ENCODE measurements around the gene TMEM170A. TPM values are rescaled to one million over a fixed set of nuclear protein-coding genes. Genes with fewer than 3 reads are reported as not detected.

The TMEM170A gene
- total RNA-seq, 1 donor from 2014 or later = 44.1 TPM

DNA sequence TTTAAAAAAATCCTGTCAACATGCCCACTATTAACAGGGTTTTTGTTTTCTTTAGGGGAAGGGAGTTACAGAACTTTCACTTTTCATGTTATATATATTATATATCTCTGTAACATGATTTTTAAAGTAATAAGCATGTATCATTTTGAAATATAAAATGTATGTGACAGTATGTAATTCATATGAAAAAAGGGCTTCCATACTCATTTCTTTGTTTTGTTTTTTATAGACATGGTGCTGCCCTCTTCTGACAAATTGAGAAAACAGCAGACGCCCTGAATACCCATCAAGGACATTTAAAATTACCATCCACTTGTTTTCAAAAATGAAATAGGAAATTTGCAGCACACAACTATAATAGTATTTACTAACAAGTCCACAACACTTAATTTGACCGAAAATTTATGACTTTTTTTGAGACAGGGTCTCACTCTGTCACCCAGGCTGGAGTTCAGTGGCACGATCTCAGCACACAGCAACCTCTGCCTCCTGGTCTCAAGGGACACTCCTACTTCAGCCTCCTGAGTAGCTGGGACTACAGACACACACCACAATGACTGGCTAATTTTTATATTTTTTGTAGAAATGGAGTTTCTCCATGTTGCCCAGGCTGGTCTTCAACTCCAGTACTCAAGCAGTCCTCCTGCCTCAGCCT is 61.5 kb downstream of the TMEM170A start:
- intact Hi-C loops (cut with micrococcal nuclease) = loop anchor here (1.0 kb wide), 3 partner anchors 170 to 361 kb away; no protein-coding TSS in a partner anchor

DNA sequence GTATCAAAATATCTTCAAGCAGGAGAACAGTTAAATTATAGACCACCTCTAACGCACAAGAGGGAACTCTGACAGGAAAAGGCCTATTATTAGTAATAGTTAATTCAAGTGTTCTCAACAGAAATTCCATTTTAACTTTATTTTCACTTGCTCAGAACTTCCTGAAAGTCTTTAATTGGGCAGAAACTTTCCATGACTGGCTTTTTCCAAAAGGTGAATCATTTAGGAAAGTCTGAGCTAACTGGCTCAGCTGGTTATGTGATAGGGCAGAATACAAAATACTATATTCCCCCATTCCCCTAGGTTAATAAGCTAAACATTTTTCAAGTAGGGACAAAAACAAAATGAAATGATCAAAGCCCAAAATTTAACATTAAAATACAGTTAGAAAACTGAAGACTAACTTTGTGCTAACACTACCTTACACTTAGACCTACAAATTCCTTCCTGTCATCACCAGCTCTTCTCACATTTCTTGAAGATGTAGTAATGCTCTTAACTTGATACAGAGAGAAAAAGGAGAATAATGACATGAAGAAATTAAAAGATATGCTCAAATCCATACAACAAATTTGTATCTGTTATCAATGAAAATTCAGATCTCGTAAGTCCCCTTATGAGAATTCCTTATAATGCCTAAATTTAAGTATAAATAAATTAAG is 62.2 kb downstream of the TMEM170A start:
- intact Hi-C loops (cut with micrococcal nuclease) = no loop called here

DNA sequence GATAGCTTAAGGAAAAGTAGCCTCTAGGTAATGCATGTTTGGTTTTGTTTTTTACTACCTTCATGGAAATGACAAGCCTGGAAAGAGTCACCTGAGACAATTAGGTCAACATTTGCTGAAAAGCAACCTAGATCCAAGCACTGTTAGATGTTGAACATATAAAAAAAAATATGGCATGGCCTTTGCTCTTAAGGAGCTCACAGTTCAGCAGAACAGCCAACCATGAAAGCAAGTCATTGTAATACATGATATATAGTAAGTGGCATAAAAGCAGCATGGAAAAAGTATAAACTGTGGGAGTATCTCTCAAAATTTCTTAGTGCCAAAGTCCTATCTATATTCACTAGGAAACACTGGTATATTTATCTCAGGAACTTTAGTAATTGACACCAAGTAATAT is 62.8 kb downstream of the TMEM170A start:
- intact Hi-C loops (cut with micrococcal nuclease) = no loop called here

DNA sequence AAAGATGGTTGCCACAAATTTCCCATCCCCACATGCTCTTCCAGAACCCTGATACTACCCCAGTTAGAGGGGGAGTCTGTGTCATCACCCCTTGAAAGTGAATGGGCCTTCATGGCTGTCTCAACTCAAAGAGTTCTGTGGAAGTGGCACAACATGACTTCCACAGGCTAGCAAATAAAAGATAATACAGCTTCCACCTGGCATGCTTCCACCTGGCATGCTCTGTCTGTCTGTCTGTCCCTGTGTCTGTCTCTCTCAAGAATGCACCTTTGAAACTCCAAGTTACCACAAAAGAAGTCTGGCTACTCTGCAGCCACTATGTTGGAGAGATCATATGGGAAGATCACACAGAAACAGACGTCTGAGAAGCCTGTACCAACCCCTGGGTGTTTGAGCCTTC is 66.2 kb downstream of the TMEM170A start:
- intact Hi-C loops (cut with micrococcal nuclease) = no loop called here

DNA sequence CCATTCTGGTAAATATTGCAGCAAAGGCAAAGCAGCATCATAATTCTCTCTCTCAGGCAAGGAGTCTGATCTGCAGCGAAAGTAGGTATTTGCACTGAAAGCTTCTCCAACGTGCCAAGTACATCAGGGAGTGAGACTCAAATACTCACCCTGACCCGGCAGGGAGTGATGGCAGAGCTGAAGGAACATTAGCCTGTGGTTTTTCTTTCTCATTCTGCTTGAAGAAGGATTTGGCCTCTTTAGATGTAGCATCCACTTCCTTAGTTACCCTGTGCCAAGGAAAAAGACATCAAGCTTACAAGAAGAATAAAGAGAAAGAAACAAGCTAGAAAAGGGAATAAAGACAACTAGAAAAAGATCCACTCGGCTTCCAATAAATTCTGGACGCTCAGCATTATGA is 69.5 kb downstream of the TMEM170A start:
- intact Hi-C loops (cut with micrococcal nuclease) = no loop called here

Other genes starting within 250 kb of the TMEM170A start
- not detected in 2 replicates for gene CTRB1, start 245.7 kb downstream of the TMEM170A start, total RNA-seq
- gene BCAR1, start 213.1 kb downstream of the TMEM170A start, total RNA-seq = not detected in 2 replicates
- 36.3 and 38.1 TPM in 2 replicates for gene CFDP1, start 31.2 kb downstream of the TMEM170A start, total RNA-seq
- gene CHST6, start 30.8 kb upstream of the TMEM170A start, total RNA-seq = 0.05 TPM in 1 of 2 replicates, not detected in the other
- not detected in 2 replicates for gene CHST5, start 71.4 kb upstream of the TMEM170A start, total RNA-seq
- 1.7 and 2.0 TPM in 2 replicates for gene TMEM231, start 91.6 kb upstream of the TMEM170A start, total RNA-seq
- 61.4 and 63.1 TPM in 2 replicates for gene GABARAPL2, start 101.7 kb upstream of the TMEM170A start, total RNA-seq
- 45.1 and 47.8 TPM in 2 replicates for gene ADAT1, start 158.6 kb upstream of the TMEM170A start, total RNA-seq
- gene KARS1, start 183.0 kb upstream of the TMEM170A start, total RNA-seq = 198 and 199 TPM in 2 replicates
- 67.4 and 67.6 TPM in 2 replicates for gene TERF2IP, start 183.1 kb upstream of the TMEM170A start, total RNA-seq
- gene CPHXL2, start 212.3 kb upstream of the TMEM170A start, total RNA-seq = not detected in 2 replicates
- not detected in 2 replicates for gene DUXB, start 236.8 kb upstream of the TMEM170A start, total RNA-seq

Measured in T-helper 2 cell treated with Interferon-gamma antibody and Interleukin-4, amounts not matched to agents 100 ng/mL and 5 ng/mL, for 36 hours (primary cell).